Amniotic stem cell (primary cell): Measurements from ENCODE around the gene TBCK.
"Not testable (repeated sequence)": the region's sequence is repeated elsewhere in the genome, so short reads cannot be mapped to it uniquely, and the experiment has no call there.

Source experiments
- DNase-seq: peaks from one replicate; lab custom pipeline; 2025; lab: John Stamatoyannopoulos, UW

Gene TBCK

DNA sequence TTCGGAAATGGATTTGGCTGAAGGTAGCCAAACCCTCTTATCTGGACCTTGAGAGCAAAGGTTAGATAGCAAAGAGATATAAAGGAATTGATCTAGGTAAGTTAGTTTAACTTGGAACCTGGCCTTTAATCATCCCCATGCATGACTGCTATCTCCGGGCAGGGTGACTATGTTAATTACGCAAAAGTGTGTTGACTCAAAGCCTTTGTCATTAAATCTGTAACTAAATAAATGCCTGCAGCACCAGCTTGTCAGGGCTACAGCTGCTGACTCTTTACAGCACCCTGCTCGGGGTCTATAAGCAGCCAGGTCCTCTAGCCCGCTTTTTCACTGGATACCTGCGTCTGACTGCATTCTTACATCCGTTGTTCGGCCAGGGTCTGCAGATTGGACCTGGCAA lies 201.7 kb downstream of the TBCK start:
- no peak for DNase-seq

DNA sequence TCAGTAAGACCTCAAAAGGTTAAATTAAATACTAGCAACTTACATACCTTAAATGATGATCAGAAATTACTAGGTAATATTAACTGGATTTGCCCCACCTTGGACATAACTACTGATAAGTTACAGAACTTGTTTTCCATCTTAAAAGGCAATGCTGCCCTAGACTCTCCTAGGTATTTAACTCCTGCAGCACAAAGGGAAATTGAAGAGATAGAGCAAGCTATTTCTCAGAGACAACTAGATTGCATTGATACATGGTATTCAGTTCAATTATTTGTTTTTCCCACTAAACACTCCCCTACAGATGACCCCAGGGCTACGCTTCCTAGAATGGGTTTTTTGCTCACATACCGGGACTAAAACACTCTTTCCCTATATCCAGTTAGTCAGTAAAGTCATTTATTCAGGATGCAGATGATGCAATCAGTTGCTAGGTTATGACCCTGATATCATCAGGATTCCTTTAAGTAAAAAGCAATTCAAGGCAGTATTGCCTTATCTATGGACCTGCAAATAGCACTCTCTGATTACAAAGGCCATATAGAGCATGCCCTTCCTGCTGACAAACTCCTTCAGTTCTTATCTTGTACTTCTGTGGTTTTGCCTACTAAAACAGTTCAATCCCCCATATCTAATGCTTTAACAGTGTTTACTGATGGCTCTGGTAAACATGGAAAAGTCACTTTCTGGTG lies 204.1 kb downstream of the TBCK start:
- DNase-seq, result not testable (repeated sequence)

DNA sequence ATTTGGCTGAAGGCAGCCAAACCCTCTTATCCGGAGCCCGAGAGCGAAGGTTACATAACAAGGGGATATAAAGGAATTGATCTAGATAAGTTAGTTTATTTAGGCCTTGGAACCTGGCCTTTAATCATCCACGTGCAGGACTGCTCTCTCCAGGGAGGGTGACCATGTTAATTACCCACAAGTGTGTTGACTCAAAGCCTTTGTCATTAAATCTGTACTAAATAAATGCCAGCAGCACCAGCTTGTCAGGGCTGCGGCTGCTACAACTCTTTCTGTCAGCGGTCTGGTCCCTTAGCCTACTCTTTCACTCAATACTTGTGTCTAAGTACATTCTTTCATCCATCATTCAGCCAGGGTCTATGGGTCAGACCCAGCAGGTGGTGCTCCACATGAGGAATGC lies 206.1 kb downstream of the TBCK start:
- no peak for DNase-seq

DNA sequence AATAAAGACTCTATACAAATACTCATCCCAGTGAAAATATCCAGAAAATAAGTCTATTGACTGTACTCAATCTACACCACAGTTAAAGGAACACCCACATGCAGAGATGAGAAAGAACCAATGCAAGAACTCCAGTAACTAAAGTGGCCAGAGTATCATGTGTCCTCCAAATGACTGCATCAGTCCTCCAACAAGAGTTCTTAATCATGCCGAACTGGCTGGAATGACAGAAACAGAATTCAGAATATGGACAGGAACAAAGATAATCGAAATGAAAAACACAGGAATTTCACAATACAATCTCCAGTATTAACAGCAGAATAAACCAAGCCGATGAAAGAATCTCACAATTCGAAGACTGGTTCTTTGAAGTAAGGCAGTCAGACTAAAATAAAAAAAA lies 210.3 kb downstream of the TBCK start:
- no peak for DNase-seq

DNA sequence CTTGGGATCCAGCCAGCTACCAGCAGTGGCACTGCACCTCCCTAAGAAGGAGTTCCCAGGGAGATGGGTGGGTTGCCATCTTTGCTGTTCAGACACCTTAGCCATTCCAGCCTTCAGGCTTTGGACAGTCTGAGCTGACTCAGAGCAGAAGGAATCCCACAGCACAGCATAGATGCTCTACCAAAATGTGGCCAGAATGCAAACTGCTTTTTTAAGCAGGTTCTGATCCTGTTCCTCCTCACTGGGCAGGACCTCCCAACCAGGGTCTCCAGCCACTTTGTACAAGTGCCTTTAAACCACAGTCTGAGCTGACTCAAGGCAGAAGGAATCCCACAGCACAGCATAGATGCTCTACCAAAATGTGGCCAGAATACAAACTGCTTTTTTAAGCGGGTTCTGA lies 211.7 kb downstream of the TBCK start:
- no peak for DNase-seq

DNA sequence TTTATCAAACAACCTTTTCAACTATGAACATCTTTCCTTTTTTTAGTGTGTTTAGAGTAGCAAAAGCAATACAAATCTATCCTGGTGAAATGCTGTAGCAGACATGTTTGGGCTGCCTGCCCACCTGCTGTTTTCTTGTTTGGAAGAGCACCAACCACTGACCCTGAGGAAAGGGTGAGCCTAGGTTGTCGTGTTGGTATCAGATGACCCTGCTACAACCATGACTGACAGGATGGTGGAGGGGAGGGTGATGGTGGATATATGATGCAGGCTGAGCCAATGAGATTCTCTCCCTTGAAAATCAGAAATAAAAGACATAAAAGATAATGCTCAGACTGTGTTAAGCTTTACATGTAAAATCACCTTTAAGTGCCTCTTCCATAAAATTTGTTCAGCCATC lies 219.6 kb downstream of the TBCK start:
- DNase-seq, result no peak

DNA sequence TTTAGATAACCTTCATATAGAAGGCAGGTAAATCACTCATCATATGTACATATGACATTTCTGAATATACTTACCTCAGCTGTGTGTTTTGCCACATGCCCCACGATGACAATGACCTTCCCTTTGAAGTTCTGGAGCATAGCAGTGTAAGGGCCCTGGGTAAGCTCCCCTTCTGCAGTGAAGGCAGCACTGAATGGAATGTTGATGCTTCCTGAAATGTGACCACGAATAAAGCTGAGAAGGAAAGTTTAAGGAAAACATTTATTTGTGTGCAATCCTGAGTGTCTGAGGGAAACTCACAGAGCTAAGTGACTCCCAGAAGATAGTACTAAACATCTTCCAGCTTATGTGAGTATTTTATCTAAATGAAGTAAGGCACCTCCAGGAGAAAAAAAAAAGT lies 220.6 kb downstream of the TBCK start:
- DNase-seq, result no peak

DNA sequence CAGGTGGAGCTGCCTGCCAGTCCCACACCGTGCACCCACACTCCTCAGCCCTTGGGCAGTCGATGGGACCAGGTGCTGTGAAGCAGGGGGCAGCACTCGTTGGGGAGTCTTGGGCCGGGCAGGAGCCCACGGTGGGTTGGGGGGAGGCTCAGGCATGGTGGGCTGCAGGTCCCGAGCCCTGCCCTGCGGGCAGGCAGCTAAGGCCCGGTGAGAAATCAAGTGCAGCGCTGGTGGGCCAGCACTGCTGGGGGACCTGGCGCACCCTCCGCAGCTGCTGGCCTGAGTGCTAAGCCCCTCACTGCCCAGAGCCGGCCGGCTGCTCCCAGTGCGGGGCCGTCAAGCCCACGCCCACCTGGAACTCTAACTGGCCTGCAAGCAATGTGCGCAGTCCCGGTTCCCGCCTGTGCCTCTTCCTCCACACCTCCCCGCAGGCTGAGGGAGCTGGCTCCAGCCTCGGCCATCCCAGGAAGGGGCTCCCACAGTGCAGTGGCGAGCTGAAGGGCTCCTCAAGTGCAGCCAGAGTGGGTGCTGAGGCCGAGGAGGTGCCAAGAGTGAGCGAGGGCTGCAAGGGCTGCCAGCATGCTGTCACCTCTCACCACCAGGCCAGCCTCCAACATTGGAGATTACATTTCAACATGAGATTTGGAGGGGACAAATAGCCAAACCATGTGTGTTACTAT lies 223.5 kb downstream of the TBCK start:
- no peak for DNase-seq

DNA sequence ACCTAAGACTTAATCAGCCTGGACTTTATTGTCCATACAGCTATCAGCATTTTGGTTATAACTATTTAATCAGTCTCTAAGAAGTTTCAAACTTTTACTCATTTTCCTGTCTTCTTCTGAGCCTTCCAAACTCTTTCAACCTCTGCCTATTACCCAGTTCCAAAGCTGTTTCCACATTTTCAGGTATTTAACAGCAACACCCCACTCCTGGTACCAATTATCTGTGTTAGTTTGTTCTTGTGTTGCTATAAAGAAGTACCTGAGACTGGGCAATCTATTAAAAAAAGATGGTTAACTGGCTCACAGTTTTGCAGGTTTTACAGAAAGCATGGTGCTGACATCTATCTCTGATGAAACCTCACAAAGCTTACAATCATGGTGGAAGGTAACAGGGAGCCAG lies 225.2 kb downstream of the TBCK start:
- no peak for DNase-seq

DNA sequence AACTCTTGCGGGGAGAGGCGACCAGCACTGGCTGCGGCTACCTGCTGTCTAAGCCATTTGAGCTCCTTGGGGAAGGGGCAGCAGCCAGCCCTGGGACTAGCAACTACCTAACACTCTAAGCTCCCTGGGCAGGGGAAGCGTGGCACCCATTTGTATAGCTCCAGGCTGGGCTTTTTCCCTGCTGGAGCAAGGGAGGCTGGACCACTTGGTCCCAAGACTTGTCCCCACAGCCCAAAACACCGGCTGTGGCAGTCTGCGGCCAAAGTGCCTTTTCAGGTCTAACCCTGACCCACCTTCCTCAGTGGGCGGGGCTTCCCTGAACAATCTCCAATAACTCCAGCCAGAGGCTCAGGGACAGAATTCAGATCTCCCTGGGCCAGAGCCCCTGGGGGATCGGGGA lies 232.9 kb downstream of the TBCK start:
- no peak for DNase-seq

DNA sequence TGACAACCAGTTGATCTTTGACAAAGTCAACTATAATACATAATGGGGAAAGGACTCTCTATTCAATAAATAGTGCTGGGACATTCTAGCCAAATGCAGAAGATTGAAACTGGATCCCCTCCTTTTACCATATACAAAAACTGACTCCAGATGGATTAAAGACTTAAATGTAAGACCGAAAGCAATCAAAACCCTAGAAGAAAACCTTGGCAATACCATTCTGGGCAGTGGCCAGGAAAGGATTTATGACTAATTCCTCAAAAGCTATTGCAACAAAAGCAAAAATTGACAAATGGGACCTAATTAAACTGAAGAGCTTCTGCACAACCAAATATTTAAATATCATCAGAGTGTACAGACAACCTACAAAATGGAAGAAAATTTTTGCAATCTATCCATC lies 235.6 kb downstream of the TBCK start:
- no peak for DNase-seq

DNA sequence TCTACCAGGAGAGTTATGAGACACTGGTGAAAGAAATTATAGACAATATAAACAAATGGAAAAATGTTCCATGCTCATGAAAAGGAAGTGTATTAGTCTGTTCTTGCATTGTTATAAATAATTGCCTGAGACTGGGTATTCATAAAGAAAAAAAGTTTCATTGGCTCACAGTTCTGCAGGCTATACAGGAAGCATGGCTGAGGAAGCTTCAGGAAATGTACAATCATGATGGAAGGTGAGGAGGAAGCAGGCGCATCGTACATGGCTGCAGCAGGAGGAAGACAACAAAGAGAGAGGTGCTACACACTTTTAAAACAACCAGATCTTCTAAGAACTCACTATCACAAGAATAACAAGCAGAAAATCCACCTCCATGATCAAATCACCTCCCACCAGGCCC lies 236.4 kb downstream of the TBCK start:
- no peak for DNase-seq

DNA sequence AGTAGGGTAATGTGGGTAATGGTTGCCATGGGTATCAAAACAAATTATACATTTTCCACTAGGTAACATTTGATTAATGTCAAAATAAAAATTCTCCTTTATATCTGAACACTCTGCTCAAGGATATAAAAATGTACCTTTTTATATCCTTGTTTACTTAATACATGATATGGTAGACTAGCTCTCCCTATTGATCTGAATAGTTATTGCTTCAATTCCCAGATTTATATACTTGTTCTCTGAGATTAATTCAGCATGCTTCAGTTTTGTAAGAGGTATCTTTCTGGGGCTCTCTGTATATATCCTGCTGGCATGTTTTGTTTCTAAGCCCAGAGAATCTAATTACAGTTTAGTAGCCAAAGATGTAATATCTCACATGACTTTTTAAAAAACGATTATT lies 251.0 kb downstream of the TBCK start:
- no peak for DNase-seq

DNA sequence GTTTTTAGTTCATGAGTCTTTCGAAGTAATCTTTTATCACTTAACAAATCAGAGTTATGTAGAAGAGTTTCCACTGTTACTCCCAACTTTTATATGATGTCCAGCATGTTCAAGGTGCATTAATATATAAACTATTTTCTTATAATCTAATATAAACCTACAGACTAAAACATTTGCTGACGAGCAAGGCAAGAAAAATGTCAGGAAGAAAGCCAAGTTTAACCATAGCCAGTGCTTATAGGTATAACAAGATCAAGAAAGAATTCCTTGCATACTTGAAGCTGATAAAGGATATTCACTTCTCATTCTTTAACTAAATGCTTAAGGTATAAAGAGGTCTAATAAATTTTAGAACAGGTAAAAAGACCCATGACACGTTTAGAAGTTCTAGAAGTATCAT lies 253.0 kb downstream of the TBCK start:
- no peak for DNase-seq

DNA sequence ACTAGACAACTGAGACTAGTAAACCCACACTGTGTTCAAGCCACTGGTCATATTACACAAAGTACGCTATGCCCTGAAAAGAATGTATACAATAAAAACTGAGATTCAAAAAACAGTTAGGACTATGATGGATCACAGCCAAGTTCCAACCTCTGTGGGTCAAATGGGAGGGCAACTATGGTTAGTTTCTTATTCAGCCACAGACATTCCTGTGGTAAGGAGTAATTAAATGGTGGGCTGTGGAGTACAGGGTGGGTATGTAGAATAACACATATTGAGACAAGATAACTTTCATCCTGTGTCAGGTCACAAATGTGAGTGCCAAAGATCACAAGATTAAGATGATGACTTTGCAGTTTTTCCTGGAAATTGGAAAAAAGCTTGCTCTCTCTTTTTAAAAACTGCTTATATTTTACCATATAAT lies 253.5 kb downstream of the TBCK start:
- DNase-seq, result peak; percentile 21

DNA sequence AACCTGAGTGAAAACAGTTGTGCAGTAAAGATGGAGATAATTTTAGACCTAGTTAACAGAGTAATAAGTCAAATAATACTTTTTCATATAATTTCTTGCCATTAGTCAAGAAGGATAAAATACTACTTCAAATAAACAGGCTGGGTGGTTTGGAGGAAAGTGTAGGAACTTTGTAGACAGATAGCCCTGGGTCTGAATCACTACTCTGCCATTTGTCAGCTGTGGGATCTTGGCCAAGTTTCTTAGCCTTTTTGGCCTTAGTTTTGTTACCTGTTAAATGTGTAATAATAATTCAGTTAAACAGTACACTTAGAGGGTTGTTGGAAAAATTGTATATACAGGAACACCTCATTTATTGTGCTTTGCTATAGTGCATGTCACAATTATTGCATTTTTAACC lies 257.1 kb downstream of the TBCK start:
- DNase-seq, result no peak

DNA sequence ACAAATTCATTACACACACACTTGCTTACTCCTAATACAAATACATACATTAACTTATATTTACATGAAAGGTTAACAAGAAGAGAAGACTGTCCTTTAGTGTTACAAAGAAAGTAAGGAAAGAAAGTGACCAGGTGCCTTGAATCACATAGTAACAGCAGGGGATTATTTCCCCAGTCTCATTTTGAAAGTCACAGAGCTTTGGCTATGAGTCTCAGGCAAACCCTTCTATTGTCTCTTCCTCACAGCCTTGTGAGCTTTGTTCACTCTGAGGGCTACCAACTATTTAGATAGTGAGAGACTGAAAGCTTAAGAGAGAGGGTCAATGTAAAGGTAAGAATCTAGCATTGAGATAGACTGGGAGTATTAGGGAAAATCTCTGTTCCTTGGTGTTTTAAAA lies 259.1 kb downstream of the TBCK start:
- DNase-seq, result no peak

DNA sequence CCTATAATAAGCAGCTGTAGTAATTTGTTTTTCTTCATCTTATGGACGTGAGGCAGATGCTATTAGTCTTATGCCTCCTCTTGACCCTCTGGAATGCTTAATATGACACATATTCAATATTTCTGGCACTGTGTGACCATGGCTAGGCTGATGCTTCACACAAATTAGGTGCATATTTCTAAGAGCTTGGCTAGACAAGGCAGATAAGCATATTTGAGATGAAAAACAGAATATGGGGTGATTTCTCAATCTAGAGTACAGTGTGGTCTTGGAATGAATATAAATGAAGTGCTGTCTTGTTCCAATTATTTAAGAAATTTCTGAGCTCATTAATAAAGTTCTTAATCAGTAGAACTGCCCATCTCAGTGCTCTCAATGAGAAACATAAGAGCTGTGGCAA lies 264.5 kb downstream of the TBCK start:
- no peak for DNase-seq

DNA sequence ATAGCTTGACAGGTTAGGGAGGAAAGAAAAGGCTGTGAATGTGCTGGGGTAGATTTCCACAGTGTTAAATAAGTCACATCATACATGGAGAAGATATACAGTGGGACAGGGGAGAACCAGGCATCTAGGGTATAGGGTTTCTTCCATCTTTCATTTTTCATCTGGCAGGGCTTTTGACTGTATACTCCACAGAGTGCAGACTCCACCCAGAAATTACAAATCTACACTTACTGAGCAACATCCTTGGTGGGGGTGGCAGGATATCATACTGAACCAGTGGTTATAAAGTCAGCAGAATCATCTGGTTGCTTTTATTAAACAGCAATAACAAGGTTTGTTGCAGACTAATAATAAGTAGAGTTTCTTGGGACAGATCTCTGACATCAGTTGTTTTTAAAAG lies 266.5 kb downstream of the TBCK start:
- no peak for DNase-seq

DNA sequence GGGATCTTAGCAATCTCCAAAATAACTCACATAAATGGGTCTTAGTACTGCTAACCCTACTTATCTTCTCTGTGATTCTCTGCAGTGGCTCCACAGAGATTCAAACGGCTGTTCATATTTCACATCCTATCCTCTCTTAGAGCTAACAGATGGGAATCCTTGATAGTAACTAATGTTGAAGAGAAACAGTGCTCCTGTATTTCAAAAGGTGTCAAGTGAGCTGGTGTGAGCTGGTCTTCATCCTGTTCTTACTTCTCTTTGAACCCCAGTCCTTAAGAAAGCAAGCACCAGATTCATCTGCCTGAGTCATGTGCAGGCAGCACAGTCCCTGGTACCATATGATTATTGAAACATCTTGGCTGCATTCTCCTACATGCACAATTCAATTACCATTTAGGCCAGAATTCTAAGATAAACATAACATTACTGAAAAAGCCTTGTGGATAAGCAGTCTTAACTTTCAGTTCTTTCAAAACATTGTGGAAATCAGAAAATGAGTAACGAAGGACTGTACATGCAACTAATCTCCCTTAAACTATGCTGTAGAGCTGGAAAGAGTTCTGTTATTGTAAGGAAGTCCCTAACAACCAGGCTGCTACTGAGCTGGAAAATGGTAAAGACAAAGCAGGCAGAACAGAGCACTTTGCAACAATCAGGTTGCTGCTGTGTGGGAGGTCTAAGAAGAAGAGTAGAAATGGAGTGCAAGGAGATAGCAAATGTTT lies 267.6 kb downstream of the TBCK start:
- DNase-seq, result no peak

DNA sequence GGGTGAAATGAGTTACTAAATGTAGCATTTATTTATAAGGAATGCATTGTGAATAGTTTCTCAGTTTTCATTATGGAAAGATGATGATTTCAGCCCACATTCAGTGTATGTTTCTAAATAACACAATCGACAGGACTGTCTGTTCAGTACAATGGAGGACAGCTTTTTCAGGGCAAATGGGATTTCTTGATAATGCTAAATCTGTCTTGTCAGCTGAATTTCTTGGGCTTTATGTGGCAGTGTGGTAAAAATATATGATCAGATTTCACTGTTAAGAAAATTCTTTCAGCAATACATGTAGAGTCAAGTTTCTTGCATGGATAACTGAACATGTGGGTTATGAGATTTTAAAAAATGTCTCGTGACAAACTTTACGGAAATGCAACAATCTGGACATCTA lies 269.9 kb downstream of the TBCK start:
- no peak for DNase-seq

DNA sequence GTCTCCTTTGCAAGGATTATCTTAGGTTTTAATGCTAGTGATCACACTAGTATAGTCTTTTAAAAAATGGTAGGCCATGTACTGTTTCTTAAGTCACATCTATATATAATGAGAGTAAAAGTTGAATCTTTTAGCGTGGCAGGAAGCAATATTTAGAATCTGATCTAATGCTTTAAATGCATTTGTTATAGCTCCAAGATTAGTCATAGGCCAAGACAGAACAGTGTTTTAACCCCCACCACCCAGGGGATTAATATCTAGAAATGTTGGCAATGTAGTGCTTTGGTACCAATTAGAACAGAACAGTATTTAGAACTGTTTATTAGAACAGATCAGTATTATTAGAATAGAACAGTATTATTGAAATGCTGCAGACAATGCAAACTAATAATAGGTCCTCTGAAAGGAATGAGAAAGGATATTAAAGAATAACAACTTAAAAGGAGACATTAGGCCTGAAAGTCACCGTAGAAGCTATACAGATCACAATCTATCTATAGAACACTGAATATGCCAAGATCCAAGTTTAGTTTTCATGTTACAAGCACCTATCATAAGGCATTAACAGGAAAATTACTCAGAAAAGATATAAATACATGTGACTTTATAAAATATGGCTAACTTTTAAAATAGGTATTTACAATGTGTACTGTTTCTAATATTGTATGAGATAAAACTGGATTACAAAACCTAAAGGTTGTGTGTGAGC lies 274.6 kb downstream of the TBCK start:
- no peak for DNase-seq

DNA sequence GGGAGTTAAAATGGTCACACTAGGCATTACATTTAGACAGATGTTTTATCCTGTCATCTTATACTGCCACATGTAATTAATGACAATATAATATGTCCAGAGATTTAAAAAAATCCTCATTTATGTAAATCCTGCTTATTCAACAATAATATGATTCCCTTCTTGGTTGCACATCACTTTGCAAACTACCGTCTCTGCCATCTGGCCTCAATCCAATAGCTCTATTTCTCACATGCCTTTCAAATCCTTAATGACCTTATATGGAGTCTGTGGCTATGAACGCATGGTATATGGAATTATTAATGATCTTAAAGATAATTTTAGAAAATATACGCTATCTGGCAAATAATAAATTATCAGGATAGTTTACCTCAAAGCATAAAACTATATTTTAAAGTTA lies 276.2 kb downstream of the TBCK start:
- DNase-seq, result no peak
